ENCODE results near the gene OTUB2. TPM values are rescaled to one million over a fixed set of nuclear protein-coding genes. Genes with fewer than 3 reads are reported as not detected.

OTUB2 gene
- total RNA-seq, 4 donors from 2014 or later: 0.21 to 0.66 (median 0.60) TPM; not detected in 1

GRCh38 chr14:94045101-94045500 lies 19.0 kb downstream of the OTUB2 start:
- DNase-seq (ENCODE audit: low spot score in 2 of 2): no peak
- Histone ChIP-seq H3K27ac (no peak overlapping the region), H3K27me3 (no peaks in the 10 kb centered on the region), H3K9me3 (no peaks in the 10 kb centered on the region), H3K36me3 (peaks cover 0 to 67% (median 17%) of the 10 kb centered on the region in 3 donors), H3K4me3 (no peak overlapping the region), H3K4me1 (peaks cover 0 to 10% (median 2%) of the 10 kb centered on the region in 4 donors)
- WGBS, 2 donors: 92 to 94% methylated on average over 8 of the region's 8 CpGs
- TF ChIP-seq POLR2A (IDR thresholded peaks at IDR 0.05): no peak

- no peak overlapping the region for H3K27ac ChIP-seq
- H3K27me3 ChIP-seq: no peaks in the 10 kb centered on the region
- no peak overlapping the region for H3K4me3 ChIP-seq
- 88% methylated on average over 18 to 19 of the region's 19 CpGs for WGBS, 2 donors
- no peak for DNase-seq (ENCODE audit: low spot score in 2 of 2)
- H3K36me3 ChIP-seq: peaks cover 0 to 74% (median 24%) of the 10 kb centered on the region in 3 donors
- H3K9me3 ChIP-seq: no peaks in the 10 kb centered on the region
- TF ChIP-seq EP300 (IDR thresholded peaks at IDR 0.05) (no peak), CTCF (IDR thresholded peaks at IDR 0.05) (no peak), POLR2A (IDR thresholded peaks at IDR 0.05) (no peak)
- peaks cover 0 to 10% (median 2%) of the 10 kb centered on the region in 4 donors for H3K4me1 ChIP-seq
Measured at GRCh38 chr14:94045563-94046345, 19.6 kb downstream of the OTUB2 start.

- 70 to 93% methylated on average over 5 to 7 of the region's 7 CpGs for WGBS, 2 donors
- H3K36me3 ChIP-seq: peaks cover 0 to 84% (median 25%) of the 10 kb centered on the region in 3 donors
- no peak for DNase-seq (ENCODE audit: low spot score in 2 of 2)
- peaks cover 0 to 19% (median 2%) of the 10 kb centered on the region in 4 donors for H3K4me1 ChIP-seq
- H3K9me3 ChIP-seq: no peaks in the 10 kb centered on the region
- no peak for TF ChIP-seq POLR2A (IDR thresholded peaks at IDR 0.05)
- no peak for TF ChIP-seq CTCF (IDR thresholded peaks at IDR 0.05)
- TF ChIP-seq EP300 (IDR thresholded peaks at IDR 0.05): no peak
- H3K4me3 ChIP-seq: no peak overlapping the region
- no peaks in the 10 kb centered on the region for H3K27me3 ChIP-seq
- no peak overlapping the region for H3K27ac ChIP-seq
Measured at GRCh38 chr14:94046696-94047250, 20.6 kb downstream of the OTUB2 start.

GRCh38 chr14:94047581-94047980 lies 21.4 kb downstream of the OTUB2 start:
- no peak for DNase-seq (ENCODE audit: low spot score in 2 of 2)
- H3K36me3 ChIP-seq: peaks cover 0 to 92% (median 25%) of the 10 kb centered on the region in 3 donors

More at GRCh38 chr14:94047581-94047980, 21.4 kb downstream of the OTUB2 start:
- peaks cover 0 to 14% (median 0%) of the 10 kb centered on the region in 4 donors for H3K4me1 ChIP-seq
- TF ChIP-seq POLR2A (IDR thresholded peaks at IDR 0.05) (no peak), CTCF (IDR thresholded peaks at IDR 0.05) (no peak), EP300 (IDR thresholded peaks at IDR 0.05) (no peak)
- no peaks in the 10 kb centered on the region for H3K9me3 ChIP-seq
- no peak overlapping the region for H3K4me3 ChIP-seq
- 76 to 88% methylated on average over 3 of the region's 3 CpGs for WGBS, 2 donors
- H3K27me3 ChIP-seq: no peaks in the 10 kb centered on the region
- no peak overlapping the region for H3K27ac ChIP-seq
